Gastroesophageal sphincter (tissue), 4 donors: ENCODE measurements around the gene FAM110C. TPM values are rescaled to one million over a fixed set of nuclear protein-coding genes. Genes with fewer than 3 reads are reported as not detected.
A peak's percentile ranks its signal among the peaks of the same experiment; 100 is the strongest.
"Not testable (repeated sequence)": the region's sequence is repeated elsewhere in the genome, so short reads cannot be mapped to it uniquely, and the experiment has no call there.

ENCODE experiments used
- ATAC-seq: fragments of 150-250 bp; one replicate; pipeline ENCODE4 v1.9.1; 2016; ENCODE audit warnings: mild to moderate bottlenecking, moderate library complexity
- H3K27ac ChIP-seq, 4 donors: fragments of 200-600 bp; sonication (generic) in 3 of 4; 1 replicate in 3 of 4; 2 replicates in 1 of 4; pipeline ENCODE4 v1.5.1; 2016 to 2019
- H3K27me3 ChIP-seq: fragments of 200-600 bp; sonication (generic); one replicate; pipeline ENCODE4 v1.5.1; 2019
- H3K36me3 ChIP-seq, 2 donors: fragments of 200-600 bp; sonication (generic); one replicate each; pipeline ENCODE4 v1.5.1; 2019; ENCODE audit warnings: control low read depth in 1 of 2
- H3K4me1 ChIP-seq, 3 donors: fragments of 200-600 bp; sonication (generic); 1 replicate in 2 of 3; 2 replicates in 1 of 3; pipeline ENCODE4 v1.5.1; 2016 to 2019; ENCODE audit warnings: control low read depth in 2 of 3
- H3K4me3 ChIP-seq, 2 donors: fragments of 200-600 bp; sonication (generic); one replicate each; pipeline ENCODE4 v1.5.1; 2019; ENCODE audit warnings: mild to moderate bottlenecking in 1 of 2, moderate library complexity in 1 of 2
- H3K9me3 ChIP-seq, 3 donors: fragments of 200-600 bp; sonication (generic); one replicate each; pipeline ENCODE4 v1.5.1; 2017 to 2019; ENCODE audit warnings: control low read depth in 2 of 3
- EP300 ChIP-seq: sonication (generic); formaldehyde crosslinking; IDR thresholded peaks from one replicate; pipeline ENCODE4 v1.6.1; 2017; ENCODE audit warnings: antibody characterized with exemption, mild to moderate bottlenecking
- POLR2A ChIP-seq, 2 donors: fragments of 450-650 bp; IDR thresholded peaks; one replicate each; pipeline ENCODE4 v1.6.1; 2017; ENCODE audit warnings: antibody characterized with exemption in 2 of 2, mild to moderate bottlenecking in 2 of 2, moderate library complexity in 1 of 2
- POLR2AphosphoS5 ChIP-seq: sonication (generic); formaldehyde crosslinking; IDR thresholded peaks from one replicate; pipeline ENCODE4 v1.6.1; 2017; ENCODE audit warnings: antibody characterized with exemption
- WGBS, 2 donors: methylation state at CpG; one replicate each; pipeline ENCODE4 v1.1.5; 2018; ENCODE audit warnings: low coverage in 1 of 2; 5-methylcytosine and 5-hydroxymethylcytosine counted together
- total RNA-seq, 4 donors: library from RNA; depleted of rRNA; stranded (reverse); fragments of >200 nt; gene quantifications; one replicate each; pipeline ENCODE4 v1.1.0, GENCODE V29; 2016
- TF ChIP-seq, protein P1 (sequence below), 4 experiments: fragments of 200-600 bp in 2 of 4; fragments of 450-650 bp in 2 of 4; sonication (generic) in 1 of 4; IDR thresholded peaks; one replicate each; pipeline ENCODE4 v1.5.1; 2017 to 2019; ENCODE audit warnings: antibody characterized with exemption in 4 of 4, mild to moderate bottlenecking in 2 of 4, moderate library complexity in 2 of 4

The FAM110C gene
- total RNA-seq, 4 donors from 2014 or later: 0.93 to 4.8 (median 3.4) TPM

DNA sequence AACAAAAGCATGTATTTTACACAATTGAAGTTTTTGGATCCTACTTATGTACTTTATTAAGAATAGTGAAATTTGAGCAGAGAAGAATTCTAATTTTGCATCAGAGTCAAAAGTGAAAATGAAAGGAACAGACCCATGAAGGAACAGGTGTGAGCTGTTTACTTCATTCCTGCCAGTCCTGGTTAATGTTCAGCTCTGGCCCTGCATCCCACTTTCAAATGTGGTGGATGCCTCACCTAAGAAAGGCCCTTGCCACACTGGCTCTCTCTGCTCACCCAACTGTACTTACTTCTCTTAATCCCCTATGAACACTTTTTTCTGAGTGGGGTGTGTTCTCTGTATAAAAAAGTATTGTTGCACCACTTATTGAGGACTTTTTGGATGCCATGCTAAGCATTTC is 22.2 kb downstream of the FAM110C start:
- no peak for ATAC-seq
- H3K9me3 ChIP-seq: no peaks in the 10 kb centered on the region
- no peaks in the 10 kb centered on the region for H3K36me3 ChIP-seq
- peaks cover 22% of the 10 kb centered on the region for H3K27me3 ChIP-seq
- H3K27ac ChIP-seq: no peak overlapping the region
- no peaks in the 10 kb centered on the region for H3K4me1 ChIP-seq
- H3K4me3 ChIP-seq: no peak overlapping the region
- TF ChIP-seq EP300: no peak
- no peak for TF ChIP-seq POLR2AphosphoS5
- TF ChIP-seq POLR2A (IDR thresholded peaks at IDR 0.05): no peak
- TF ChIP-seq, protein P1, sequence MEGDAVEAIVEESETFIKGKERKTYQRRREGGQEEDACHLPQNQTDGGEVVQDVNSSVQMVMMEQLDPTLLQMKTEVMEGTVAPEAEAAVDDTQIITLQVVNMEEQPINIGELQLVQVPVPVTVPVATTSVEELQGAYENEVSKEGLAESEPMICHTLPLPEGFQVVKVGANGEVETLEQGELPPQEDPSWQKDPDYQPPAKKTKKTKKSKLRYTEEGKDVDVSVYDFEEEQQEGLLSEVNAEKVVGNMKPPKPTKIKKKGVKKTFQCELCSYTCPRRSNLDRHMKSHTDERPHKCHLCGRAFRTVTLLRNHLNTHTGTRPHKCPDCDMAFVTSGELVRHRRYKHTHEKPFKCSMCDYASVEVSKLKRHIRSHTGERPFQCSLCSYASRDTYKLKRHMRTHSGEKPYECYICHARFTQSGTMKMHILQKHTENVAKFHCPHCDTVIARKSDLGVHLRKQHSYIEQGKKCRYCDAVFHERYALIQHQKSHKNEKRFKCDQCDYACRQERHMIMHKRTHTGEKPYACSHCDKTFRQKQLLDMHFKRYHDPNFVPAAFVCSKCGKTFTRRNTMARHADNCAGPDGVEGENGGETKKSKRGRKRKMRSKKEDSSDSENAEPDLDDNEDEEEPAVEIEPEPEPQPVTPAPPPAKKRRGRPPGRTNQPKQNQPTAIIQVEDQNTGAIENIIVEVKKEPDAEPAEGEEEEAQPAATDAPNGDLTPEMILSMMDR (IDR thresholded peaks at IDR 0.05): no peak

DNA sequence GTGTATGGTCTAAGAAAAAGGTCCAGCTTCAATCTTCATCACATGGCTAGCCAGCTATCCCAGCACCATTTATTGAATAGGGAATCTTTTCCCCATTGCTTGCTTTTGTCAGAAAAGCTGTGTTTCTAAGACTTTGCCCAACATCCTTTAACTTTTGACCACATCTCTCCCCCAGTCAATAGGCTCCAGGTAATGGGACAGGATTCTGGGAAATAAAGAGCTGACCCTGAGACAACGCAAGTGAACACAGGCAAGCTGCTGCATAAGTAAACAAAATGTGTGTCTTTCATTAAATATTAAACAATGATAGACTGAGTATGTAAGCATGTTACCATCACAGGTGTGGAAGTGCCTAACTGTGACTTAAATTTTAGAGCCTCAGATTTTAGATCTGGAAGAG is 23.0 kb downstream of the FAM110C start:
- no peak for ATAC-seq

DNA sequence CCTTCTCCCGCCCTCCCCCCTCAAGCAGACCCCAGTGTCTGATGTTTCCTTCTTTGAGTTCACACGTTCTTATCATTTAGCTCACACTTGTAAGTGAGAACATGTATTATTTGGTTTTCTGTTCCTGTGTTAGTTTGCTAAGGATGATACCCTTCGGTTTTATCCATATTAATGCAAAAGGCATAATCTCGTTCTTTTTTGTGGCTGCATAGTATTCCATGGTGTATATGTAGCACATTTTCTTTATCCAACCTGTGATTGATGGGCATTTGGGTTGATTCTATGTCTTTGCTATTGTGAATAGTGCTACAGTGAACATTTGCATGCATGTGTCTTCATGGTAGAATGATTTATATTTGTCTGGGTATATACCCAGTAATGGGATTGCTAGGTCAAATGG is 24.1 kb downstream of the FAM110C start:
- not testable (repeated sequence) for H3K36me3 ChIP-seq, H3K4me1 ChIP-seq, H3K4me3 ChIP-seq, H3K27ac ChIP-seq, H3K9me3 ChIP-seq, ATAC-seq
- peaks cover 20% of the 10 kb centered on the region for H3K27me3 ChIP-seq
- 67 to 76% methylated on average over 4 of the region's 4 CpGs for WGBS, 2 donors

More for the DNA sequence above, 23.0 kb downstream of the FAM110C start:
- Histone ChIP-seq H3K9me3 (no peaks in the 10 kb centered on the region), H3K27me3 (peaks cover 22% of the 10 kb centered on the region), H3K27ac (no peak overlapping the region), H3K36me3 (no peaks in the 10 kb centered on the region), H3K4me3 (no peak overlapping the region), H3K4me1 (no peaks in the 10 kb centered on the region)
- TF ChIP-seq POLR2AphosphoS5 (no peak), EP300 (no peak), POLR2A (IDR thresholded peaks at IDR 0.05) (no peak)
- TF ChIP-seq, protein P1 (IDR thresholded peaks at IDR 0.05): no peak
- 91 to 100% methylated on average over 1 of the region's 1 CpG for WGBS, 2 donors

DNA sequence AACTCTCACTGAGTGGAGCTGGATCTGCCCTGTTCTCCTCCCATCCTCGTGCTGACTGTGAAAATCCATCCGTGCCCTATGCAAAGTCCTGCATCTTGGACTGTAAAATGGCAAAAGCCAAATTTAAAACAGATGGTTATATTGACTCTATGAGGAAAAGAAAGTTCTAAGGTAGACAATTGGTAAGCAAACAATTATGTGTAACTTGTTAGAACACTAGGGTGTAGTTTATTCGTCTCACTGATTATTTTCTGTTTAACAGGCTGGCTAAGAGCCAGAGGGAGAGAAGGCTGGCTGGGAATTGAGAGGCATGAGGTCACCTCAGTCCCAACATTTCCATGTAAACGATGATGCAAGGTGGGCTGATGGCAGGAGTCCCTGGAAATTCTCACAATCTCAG is 26.0 kb downstream of the FAM110C start:
- not testable (repeated sequence) for H3K36me3 ChIP-seq, H3K4me3 ChIP-seq, H3K4me1 ChIP-seq, ATAC-seq, H3K9me3 ChIP-seq, H3K27ac ChIP-seq
- H3K27me3 ChIP-seq: peaks cover 11% of the 10 kb centered on the region
- 0 to 24% methylated on average over 2 to 4 of the region's 4 CpGs for WGBS, 2 donors
- peak; percentile 37 for TF ChIP-seq POLR2AphosphoS5

DNA sequence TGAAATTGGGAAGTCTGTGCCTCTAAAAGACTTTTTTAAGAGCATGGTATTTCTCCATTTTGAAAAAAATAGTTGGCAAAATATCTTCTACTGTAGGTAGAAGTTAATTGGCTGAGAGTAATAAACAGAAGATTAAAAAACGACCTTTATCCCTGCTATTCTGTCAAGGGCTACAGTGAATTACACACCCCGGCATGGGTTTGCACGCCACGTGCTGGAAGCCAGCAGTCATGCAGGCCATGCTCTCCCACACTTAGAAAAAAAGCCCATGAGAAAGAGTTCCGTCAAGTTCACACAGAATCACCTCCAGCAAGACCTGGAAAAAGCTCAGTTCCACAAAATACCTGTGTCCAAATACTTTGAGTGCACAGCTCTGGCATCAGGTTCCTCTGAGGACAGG is 26.8 kb downstream of the FAM110C start:
- ATAC-seq: no peak

More for the DNA sequence above, 26.8 kb downstream of the FAM110C start:
- Histone ChIP-seq H3K36me3 (no peaks in the 10 kb centered on the region), H3K27ac (no peak overlapping the region), H3K27me3 (peaks cover 3% of the 10 kb centered on the region), H3K4me1 (no peaks in the 10 kb centered on the region), H3K4me3 (no peak overlapping the region), H3K9me3 (no peaks in the 10 kb centered on the region)
- 51 to 58% methylated on average over 4 to 5 of the region's 5 CpGs for WGBS, 2 donors
- TF ChIP-seq, protein P1 (IDR thresholded peaks at IDR 0.05): no peak
- TF ChIP-seq EP300 (no peak), POLR2A (IDR thresholded peaks at IDR 0.05) (no peak), POLR2AphosphoS5 (no peak)
